Measurements from ENCODE around the gene ZNF385D. TPM values are rescaled to one million over a fixed set of nuclear protein-coding genes. Genes with fewer than 3 reads are reported as not detected.

ZNF385D gene
- total RNA-seq, 1 experiment from 2014 or later: 0.03 TPM

DNA sequence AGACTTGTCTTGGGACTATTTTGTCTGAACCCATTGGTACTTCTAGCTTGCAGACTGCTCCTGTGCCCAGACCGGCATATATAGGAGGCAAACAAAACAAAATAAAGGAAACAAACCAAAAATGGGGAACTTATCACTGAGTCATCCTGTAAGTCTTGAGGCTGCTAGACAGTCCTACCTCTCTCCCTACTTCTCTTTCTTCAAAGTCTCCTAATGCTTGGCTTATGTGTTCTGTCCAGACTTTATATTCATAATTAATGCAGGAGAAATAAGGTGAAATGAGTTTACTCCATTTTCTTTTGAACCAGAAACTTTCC, 266.2 kb downstream of the ZNF385D start:
- DNase-seq (ENCODE audit: low spot score): no peak
- in situ Hi-C loops (cut with HindIII; ENCODE audit: low sequenced_read_pairs): no loop called here

DNA sequence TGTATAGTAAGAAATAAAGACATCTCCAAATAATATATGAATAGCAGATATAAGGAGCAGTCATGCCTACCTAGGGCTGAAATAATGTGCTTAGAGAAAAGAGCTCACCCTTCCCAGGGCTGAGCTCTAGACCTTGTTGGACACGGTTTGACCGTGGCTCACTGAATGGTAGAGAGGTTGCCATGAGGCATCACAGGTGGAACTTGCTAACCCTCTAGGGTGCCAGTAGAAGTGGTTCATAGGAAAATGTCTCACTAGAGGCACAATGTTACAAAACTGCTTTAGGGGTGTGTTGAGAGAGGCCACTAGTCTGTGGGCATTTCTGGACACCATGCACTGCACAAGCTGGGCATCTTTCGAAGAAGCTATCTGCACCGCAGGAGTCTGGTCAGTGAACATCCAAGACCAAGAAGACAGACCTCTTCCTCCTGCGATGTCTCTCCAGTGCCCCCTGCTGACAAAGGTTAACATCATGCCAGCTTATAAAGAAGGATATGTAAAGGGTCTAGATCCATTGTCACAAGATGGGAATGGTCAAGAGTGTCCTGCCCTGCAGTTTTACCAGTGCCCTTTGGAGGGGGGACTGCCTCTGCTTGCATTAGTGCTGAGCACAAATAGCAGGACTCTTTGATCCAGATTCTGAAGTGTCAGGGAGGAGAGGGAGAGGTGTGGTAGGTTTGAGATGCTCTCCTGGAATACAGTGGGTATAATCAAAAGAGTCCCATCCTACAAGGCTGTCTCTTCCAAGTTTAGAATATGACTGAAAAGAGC, 266.8 kb downstream of the ZNF385D start:
- DNase-seq (ENCODE audit: low spot score): peak; percentile 30
- in situ Hi-C loops (cut with HindIII; ENCODE audit: low sequenced_read_pairs): no loop called here

DNA sequence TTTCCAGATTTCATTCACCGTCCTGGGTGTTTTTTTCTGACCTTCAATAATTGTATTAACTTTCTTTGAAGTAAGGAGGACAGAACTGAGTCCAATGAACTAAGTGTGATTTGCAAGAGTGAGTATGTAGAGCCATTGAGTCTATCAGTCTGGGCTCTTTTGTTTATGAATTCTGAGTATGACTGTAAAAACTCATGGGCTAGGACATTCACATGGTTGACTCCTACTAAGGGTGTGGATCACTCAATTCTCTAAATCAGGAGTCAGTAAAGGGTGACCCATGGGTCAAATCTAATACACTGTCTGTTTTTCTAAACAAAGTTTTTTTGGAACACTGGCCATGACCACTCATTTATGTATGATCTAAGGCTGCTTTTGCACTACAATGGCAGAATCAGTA, 269.0 kb downstream of the ZNF385D start:
- no peak for DNase-seq (ENCODE audit: low spot score)
- in situ Hi-C loops (cut with HindIII; ENCODE audit: low sequenced_read_pairs): no loop called here

DNA sequence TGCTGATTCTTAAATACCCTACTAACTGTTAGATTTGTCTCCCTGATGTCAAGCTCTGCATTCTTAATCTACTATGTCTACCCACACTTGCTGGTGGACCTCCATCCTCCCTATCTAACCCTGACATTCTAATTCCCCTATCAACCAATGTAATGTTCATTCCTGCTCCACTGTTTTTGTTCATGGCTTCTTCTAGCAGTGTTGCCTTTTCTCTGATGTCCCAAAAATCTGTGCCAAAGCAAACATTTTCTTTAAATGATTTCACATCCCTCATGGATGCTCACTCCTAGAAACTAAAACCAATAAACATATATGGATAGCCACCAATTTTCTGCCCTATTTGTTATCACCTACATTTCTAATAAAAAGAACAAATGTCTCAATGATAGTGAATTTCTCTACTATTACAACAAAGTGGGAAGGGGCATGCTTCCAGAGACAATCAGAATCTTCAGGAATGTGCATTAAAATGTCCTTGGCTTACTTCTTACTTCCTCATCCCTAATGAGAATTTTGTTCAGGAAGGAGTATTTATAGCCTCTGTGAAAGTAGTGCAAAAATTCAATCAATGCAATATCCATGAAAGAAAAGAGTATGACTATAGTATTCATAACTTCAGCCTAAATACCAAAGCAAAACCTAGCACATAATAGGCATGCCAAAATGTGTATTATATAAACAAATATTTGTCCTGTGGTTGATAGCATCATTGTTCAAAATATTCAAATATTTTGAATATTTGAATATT, 273.3 kb downstream of the ZNF385D start:
- no peak for DNase-seq (ENCODE audit: low spot score)
- in situ Hi-C loops (cut with HindIII; ENCODE audit: low sequenced_read_pairs): no loop called here

DNA sequence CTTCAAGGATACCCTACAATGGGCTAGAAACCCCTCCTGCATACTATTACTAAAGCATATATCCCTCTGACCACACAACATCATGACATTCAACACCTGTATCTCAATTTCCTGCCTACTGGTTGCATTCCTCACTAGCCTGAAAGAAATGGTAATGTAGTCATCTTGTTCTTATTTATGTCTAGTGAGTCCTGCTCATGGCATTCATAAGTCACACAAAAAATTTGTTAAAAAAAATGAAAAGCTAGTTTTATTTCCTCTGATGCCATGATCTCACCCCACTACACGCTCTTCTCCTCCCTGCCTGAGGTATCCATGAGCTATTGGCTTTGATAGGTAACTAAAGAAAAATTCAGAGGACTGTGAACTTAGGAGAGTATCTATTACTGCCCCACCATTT, 284.5 kb downstream of the ZNF385D start:
- in situ Hi-C loops (cut with HindIII; ENCODE audit: low sequenced_read_pairs): no loop called here
- DNase-seq (ENCODE audit: low spot score): no peak

DNA sequence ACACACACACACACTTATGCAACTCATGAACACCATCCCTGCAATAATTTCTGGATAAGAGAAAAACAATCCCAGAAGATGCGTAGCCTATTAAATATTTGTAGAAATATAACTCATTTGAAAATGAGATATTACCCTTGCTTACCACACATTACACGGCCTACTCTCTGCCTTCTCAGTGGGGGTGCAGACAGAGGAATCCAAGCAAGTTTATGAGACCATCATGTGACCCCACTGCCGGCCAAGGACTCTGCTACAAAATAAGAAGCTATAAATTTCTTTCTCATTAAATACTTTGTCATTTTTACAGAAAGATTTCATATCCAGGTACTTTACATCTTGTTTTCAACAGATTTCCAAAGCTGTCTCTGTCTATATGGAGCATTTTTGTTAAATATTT, 286.3 kb downstream of the ZNF385D start:
- in situ Hi-C loops (cut with HindIII; ENCODE audit: low sequenced_read_pairs): no loop called here
- no peak for DNase-seq (ENCODE audit: low spot score)

DNA sequence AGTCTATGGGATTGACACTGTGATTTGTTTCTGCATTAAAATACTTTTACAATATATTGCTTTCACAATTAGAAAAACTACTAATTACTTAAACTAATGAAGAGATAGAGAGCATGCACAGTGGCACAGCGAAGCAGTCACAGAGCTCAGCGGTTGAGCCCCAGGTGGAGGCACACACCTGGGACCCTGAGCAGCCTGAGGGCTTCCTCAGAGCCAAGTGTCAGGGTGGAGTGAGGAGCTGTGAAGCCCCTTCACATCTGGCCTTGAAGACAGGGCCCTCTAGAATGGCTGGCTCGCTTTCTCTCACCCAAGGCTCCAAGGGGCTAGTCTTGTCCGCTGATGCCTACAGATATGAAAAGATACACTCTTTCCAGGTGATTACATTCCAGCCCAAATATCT, 287.7 kb downstream of the ZNF385D start:
- in situ Hi-C loops (cut with HindIII; ENCODE audit: low sequenced_read_pairs): no loop called here
- DNase-seq (ENCODE audit: low spot score): no peak

DNA sequence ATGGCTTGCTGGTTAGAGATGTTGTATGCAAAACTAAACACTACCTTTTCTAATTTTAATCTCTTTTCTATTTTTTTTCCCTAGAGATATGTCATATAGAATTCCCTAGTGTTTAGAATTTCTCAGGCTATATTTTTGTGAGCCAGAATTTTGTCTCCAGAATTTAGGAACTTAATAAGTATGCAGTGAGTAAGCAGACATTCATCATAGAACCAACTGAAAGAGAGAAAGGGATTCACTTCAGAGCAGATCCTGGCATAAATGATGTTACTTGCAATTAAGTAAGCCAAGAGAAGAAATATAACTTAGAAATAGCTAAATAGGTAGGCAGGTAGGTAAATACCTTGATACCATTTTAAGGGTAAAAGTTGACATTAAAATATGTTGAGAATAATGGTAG, 288.9 kb downstream of the ZNF385D start:
- DNase-seq (ENCODE audit: low spot score): no peak
- in situ Hi-C loops (cut with HindIII; ENCODE audit: low sequenced_read_pairs): no loop called here

DNA sequence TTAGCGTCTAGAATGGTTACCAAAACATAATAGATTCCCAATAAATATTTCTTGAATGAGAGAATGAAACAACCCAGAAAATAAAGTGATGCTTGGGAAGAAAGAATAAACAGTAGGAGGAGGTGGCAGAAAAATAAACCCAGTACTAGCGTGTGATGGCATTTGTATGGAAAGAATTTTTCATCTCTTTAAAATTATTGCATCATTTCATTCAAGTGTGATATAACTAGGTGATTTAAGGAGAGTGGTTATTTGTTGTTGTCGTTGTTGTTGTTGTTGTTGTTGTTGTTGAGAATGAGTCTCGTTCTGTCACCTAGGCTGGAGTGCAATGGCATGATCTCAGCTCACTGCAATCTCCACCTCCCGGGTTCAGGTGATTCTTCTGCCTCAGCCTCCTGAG, 293.9 kb downstream of the ZNF385D start:
- in situ Hi-C loops (cut with HindIII; ENCODE audit: low sequenced_read_pairs): no loop called here
- DNase-seq (ENCODE audit: low spot score): no peak

DNA sequence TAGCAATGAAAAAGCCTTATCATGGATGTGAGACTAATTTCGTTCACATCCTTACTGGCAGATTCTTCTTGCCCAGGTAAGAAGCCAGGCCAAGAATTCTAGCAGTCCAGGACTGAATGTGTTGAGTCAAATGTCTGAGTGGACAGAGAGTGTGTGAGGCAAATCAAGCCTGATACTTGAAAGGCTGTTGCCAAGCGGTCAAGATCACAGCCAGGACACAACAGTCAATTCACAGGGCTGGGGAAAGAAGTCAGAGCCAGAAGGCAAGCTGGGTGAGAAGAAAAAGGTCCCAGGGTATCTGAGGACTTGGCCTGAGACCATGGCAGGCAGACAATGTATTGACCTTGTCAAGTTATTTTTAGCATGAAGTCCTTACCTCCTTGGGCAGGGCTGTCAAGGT, 301.3 kb downstream of the ZNF385D start:
- in situ Hi-C loops (cut with HindIII; ENCODE audit: low sequenced_read_pairs): no loop called here
- peak; percentile 69 for DNase-seq (ENCODE audit: low spot score)

DNA sequence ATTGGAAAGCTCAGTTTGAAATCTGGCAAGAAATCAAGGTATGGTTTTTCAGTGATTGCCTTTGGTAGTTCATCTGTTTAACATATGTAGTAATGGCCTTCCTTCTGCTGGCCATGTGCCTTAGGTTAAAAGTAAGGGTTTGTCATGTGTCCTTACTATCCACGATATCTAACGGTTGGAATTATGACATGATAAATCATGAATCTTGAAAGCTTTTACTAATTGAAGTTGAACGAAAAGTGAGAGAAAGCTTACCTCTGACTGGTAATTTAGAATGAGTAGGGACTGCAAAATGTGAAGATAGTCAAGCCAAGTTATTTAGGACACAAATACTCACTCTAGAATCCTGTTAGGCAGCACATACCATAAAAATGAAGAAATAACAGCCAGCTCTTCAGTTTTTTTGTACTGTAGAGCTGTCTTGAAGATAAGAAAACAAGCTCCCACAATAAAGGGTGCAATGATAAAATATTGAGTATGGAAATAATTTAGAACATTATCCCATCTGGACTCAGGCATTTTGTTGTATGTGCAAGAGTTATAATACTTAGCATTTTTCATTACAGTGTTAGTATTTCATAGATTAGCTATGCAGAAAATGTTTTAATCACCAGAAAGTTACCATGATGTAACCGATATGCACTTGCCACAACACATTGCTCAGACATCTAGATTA, 303.4 kb downstream of the ZNF385D start:
- in situ Hi-C loops (cut with HindIII; ENCODE audit: low sequenced_read_pairs): no loop called here
- no peak for DNase-seq (ENCODE audit: low spot score)

DNA sequence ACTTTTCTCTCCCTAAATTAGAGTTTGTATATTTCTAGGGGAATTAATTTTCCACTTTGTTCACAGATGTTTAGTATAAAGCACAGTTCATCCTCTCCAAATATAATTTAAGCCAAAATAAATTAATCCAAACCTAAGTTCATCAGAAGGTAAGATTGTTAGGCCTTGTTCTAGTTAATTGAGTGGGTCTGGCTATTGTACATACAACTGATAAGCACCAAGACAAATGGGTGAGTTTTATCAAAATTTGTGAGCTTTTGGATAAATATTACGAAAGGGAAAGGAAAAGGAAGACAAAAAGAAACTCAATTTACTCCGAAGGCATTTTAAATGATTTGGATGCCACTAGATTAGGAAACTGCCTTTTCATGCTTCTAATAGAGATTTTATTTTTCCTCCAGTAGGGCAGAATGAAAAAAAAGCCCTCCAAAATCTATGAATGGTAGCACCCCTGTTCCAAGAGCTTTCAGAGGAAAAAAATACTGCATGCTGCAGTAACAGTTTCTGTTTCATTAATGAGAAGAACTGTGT, 304.0 kb downstream of the ZNF385D start:
- DNase-seq (ENCODE audit: low spot score): no peak
- in situ Hi-C loops (cut with HindIII; ENCODE audit: low sequenced_read_pairs): no loop called here

DNA sequence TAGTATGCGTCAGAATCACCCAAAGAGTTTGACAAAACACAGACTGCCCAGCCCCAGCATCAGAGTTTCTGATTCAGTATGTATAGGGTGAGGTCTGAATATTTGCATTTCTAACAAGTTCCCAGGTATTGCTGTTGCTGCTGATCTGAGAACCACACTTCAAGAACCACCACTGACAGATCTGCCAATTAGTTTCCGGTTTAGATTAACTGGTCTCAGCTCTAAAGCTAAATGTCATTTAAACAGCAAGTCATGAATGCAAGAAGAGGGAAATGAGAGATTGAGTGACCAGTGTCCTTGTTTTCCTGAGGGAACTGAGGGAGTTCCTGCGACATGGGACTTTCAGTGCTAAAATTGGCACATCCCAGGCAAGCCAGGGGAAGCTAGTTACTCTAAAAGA, 305.0 kb downstream of the ZNF385D start:
- no peak for DNase-seq (ENCODE audit: low spot score)
- in situ Hi-C loops (cut with HindIII; ENCODE audit: low sequenced_read_pairs): no loop called here

DNA sequence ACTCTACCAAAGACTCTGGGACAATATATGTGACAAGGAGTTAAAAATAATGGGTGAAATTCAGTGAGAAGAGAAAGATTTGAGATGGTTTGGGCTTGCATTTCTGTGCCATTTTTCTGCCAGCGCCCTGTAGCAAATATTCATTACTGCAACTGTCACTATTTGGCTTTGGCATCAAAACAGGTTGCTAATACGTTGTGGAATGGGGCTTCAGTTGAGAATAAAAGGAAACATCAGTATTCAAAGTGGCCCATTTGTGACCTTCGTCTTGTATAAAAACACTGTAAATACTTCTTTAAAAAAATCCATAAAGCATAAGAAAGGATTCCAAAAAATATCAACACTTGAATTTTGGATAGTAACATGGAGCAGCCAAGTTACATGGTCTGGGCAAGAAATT, 309.2 kb downstream of the ZNF385D start:
- DNase-seq (ENCODE audit: low spot score): peak; percentile 44
- in situ Hi-C loops (cut with HindIII; ENCODE audit: low sequenced_read_pairs): no loop called here

DNA sequence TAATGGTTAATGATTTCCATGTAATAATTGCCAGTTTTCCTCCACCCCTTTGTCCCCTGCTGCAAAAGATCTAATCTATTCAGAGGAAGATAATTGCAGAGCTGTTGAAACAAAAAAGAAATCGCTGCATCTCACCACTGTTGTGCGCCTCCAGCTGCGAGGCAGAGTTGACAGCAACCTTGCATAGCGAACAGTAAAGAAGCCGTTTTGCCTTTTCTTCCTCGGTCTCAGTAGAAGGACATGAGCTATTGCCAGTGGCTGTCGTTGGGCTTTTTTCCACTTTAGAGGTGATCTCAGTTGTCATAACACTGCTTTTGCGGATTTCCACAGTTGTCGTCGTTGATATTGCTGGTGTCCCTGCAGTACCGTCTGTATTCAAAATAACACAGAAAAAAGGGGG, 314.2 kb downstream of the ZNF385D start:
- in situ Hi-C loops (cut with HindIII; ENCODE audit: low sequenced_read_pairs): no loop called here

DNA sequence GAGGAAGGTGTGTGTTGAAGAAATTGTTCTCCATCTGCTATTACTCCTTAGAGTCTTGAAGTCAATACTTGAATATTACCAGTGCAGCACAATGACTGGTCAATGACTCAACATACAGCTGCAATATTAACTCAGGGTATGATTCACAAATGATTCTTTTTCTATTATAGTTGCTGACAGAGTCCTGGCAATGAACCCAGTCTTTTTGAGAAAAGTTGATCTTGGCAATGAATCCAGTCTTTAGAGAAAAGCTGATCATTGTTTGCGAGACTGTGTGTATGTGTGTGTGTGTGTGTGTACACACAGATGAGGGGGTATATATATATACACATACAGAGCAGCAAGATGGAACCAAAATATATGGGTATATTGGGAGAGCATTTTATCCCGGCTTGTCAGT, 315.1 kb downstream of the ZNF385D start:
- in situ Hi-C loops (cut with HindIII; ENCODE audit: low sequenced_read_pairs): no loop called here
- DNase-seq (ENCODE audit: low spot score): no peak

More for the DNA sequence above, 314.2 kb downstream of the ZNF385D start:
- no peak for DNase-seq (ENCODE audit: low spot score)

DNA sequence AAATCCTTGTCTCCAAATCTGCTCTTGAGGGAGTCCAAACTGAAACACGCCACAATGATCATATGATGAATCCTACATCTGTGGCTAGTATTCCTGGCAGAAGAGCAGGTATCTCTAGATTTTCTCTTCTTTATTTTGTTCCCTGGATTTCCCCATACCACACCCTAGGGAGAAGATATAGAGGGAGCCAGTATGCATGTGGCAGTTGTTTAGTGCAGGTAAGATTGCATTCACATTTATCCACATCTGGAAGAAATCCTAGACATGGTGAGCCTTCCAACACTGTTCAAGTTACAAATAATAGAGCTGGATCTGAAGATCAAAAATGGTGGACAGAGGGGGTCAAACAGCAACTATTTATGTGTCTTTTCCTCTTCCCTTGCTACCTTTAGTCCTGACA, 316.7 kb downstream of the ZNF385D start:
- no peak for DNase-seq (ENCODE audit: low spot score)
- in situ Hi-C loops (cut with HindIII; ENCODE audit: low sequenced_read_pairs): no loop called here

DNA sequence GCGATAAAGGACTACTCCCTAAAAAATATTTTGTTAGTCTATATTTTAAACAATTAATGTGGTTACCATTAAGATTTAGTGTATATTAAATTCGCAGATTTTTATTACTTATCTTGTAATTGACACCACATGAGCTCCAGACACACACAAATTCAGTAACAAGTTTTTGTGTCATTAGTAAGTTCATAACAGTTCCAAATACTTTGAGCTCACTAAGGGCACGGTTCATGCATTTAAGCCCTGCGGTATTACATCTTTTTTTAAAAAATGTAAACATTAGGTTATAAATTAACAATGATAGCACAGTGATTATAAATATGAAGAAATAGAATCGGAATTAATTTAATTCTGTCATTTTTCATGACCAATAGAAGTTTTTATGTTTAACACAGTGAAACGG, 317.3 kb downstream of the ZNF385D start:
- in situ Hi-C loops (cut with HindIII; ENCODE audit: low sequenced_read_pairs): no loop called here
- DNase-seq (ENCODE audit: low spot score): no peak

DNA sequence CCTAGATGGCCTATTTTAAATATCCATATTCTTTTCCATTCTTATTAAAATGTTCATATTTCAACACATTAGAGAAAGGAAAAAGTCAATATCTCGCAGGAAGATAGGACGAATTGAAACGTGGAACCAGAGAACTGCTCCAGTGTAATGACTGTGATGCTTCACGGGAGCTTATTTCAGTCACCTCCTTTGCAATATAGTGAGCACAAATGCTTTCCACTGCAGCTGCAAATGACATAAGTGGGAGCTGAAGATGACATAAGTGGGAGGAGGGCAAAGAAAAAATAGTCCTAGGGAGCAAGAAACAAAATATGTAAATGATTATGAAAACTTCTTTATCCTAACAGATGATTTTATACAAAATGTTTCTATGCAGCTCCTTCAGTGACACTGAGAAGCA, 324.1 kb downstream of the ZNF385D start:
- no peak for DNase-seq (ENCODE audit: low spot score)
- in situ Hi-C loops (cut with HindIII; ENCODE audit: low sequenced_read_pairs): no loop called here

DNA sequence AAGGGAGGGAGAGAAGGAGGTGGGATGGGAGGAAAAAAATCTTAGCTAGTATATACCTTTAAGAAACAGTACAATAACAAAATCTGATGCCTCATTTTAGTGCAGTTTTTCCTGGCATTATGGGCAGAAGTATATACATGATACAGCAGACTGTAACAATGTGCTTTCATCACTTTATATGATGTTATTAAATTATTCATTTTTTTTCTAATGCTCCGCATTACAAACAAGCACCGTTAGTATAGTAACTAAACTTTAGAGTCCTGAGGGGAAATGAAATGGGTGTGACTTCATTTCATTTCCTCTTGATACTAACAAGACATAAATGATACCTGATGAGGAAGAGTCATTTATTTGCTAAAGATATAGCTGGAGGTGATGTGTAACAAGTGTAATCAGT, 325.3 kb downstream of the ZNF385D start:
- in situ Hi-C loops (cut with HindIII; ENCODE audit: low sequenced_read_pairs): no loop called here

More for the DNA sequence above, 325.3 kb downstream of the ZNF385D start:
- DNase-seq (ENCODE audit: low spot score): no peak

Measured in G401 (cell line).